ENCODE measurements around the gene MSI2.

Gene MSI2

GRCh38 chr17:57388131-57388725, 131.9 kb downstream of the MSI2 start:
- Histone ChIP-seq H3K4me1 (no peaks in the 10 kb centered on the region), H3K36me3 (peaks cover 18% of the 10 kb centered on the region), H3K4me3 (ENCODE audit: low read depth, low read length) (no peak overlapping the region), H3K27me3 (no peaks in the 10 kb centered on the region), H3K9me3 (peaks cover 4% of the 10 kb centered on the region)
- no peak for DNase-seq
- no peak for TF ChIP-seq CTCF (IDR thresholded peaks at IDR 0.05; ENCODE audit: low read depth, low read length)

GRCh38 chr17:57389473-57389872, 133.2 kb downstream of the MSI2 start:
- peaks cover 28% of the 10 kb centered on the region for H3K36me3 ChIP-seq
- no peak for DNase-seq
- H3K4me1 ChIP-seq: no peaks in the 10 kb centered on the region
- no peaks in the 10 kb centered on the region for H3K27me3 ChIP-seq
- TF ChIP-seq CTCF (IDR thresholded peaks at IDR 0.05; ENCODE audit: low read depth, low read length): no peak
- no peak overlapping the region for H3K4me3 ChIP-seq (ENCODE audit: low read depth, low read length)
- H3K9me3 ChIP-seq: peaks cover 7% of the 10 kb centered on the region

GRCh38 chr17:57391076-57391825, 134.9 kb downstream of the MSI2 start:
- Histone ChIP-seq H3K4me1 (no peaks in the 10 kb centered on the region), H3K9me3 (peaks cover 7% of the 10 kb centered on the region), H3K36me3 (peaks cover 22% of the 10 kb centered on the region), H3K27me3 (no peaks in the 10 kb centered on the region), H3K4me3 (ENCODE audit: low read depth, low read length) (no peak overlapping the region)
- TF ChIP-seq CTCF (IDR thresholded peaks at IDR 0.05; ENCODE audit: low read depth, low read length): no peak
- DNase-seq: no peak

- Histone ChIP-seq H3K9me3 (peaks cover 7% of the 10 kb centered on the region), H3K4me3 (ENCODE audit: low read depth, low read length) (no peak overlapping the region), H3K36me3 (peaks cover 21% of the 10 kb centered on the region), H3K4me1 (no peaks in the 10 kb centered on the region), H3K27me3 (no peaks in the 10 kb centered on the region)
- no peak for DNase-seq
- TF ChIP-seq CTCF (IDR thresholded peaks at IDR 0.05; ENCODE audit: low read depth, low read length): no peak
Observed at GRCh38 chr17:57391857-57392471, 135.6 kb downstream of the MSI2 start.

GRCh38 chr17:57393368-57393767, 137.0 kb downstream of the MSI2 start:
- Histone ChIP-seq H3K4me3 (ENCODE audit: low read depth, low read length) (no peak overlapping the region), H3K9me3 (peaks cover 3% of the 10 kb centered on the region), H3K27me3 (no peaks in the 10 kb centered on the region), H3K36me3 (peaks cover 18% of the 10 kb centered on the region), H3K4me1 (no peaks in the 10 kb centered on the region)
- DNase-seq: no peak
- no peak for TF ChIP-seq CTCF (IDR thresholded peaks at IDR 0.05; ENCODE audit: low read depth, low read length)

GRCh38 chr17:57394375-57394774, 138.1 kb downstream of the MSI2 start:
- Histone ChIP-seq H3K36me3 (peaks cover 17% of the 10 kb centered on the region), H3K9me3 (peaks cover 3% of the 10 kb centered on the region; the same call in 1 of the 2 replicates), H3K4me3 (ENCODE audit: low read depth, low read length) (no peak overlapping the region), H3K4me1 (no peaks in the 10 kb centered on the region), H3K27me3 (no peaks in the 10 kb centered on the region)
- DNase-seq: no peak
- no peak for TF ChIP-seq CTCF (IDR thresholded peaks at IDR 0.05; ENCODE audit: low read depth, low read length)
